ENCODE measurements around the gene CERS1. TPM values are rescaled to one million over a fixed set of nuclear protein-coding genes. Genes with fewer than 3 reads are reported as not detected.
A peak's percentile ranks its signal among the peaks of the same experiment; 100 is the strongest.

CERS1 gene
- total RNA-seq, 1 donor from 2014 or later: not detected

DNA sequence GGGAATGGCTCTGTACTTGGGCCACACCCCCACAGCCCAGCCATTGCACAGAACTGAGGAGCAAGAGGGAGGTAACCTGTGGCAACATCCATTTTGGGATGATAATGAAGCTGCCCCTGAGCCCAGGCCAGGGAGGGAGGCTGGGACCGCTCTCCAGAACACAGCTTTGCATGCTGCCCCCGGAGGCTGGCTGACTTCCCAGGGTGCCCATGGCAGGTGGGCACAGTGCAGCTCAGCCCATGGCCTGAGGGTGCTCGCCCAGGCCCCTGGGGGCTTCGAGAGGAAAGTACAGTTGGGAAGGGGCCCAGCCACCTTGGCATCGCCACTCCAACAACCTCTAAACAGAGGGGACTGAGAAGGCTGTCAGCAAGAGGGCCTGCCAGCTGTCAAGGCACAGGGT is 17.5 kb upstream of the CERS1 start:
- Histone ChIP-seq H3K27me3 (ENCODE audit: low read depth) (no peaks in the 10 kb centered on the region), H3K4me1 (peaks cover 23% of the 10 kb centered on the region), H3K4me3 (no peak overlapping the region), H3K27ac (no peak overlapping the region), H3K36me3 (peaks cover 68% of the 10 kb centered on the region), H3K9me3 (no peaks in the 10 kb centered on the region)
- no peak for ATAC-seq
- TF ChIP-seq, protein P1, sequence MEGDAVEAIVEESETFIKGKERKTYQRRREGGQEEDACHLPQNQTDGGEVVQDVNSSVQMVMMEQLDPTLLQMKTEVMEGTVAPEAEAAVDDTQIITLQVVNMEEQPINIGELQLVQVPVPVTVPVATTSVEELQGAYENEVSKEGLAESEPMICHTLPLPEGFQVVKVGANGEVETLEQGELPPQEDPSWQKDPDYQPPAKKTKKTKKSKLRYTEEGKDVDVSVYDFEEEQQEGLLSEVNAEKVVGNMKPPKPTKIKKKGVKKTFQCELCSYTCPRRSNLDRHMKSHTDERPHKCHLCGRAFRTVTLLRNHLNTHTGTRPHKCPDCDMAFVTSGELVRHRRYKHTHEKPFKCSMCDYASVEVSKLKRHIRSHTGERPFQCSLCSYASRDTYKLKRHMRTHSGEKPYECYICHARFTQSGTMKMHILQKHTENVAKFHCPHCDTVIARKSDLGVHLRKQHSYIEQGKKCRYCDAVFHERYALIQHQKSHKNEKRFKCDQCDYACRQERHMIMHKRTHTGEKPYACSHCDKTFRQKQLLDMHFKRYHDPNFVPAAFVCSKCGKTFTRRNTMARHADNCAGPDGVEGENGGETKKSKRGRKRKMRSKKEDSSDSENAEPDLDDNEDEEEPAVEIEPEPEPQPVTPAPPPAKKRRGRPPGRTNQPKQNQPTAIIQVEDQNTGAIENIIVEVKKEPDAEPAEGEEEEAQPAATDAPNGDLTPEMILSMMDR (IDR thresholded peaks at IDR 0.05): no peak
- no peak for DNase-seq
- intact Hi-C loops (cut with DNase I): no loop called here

DNA sequence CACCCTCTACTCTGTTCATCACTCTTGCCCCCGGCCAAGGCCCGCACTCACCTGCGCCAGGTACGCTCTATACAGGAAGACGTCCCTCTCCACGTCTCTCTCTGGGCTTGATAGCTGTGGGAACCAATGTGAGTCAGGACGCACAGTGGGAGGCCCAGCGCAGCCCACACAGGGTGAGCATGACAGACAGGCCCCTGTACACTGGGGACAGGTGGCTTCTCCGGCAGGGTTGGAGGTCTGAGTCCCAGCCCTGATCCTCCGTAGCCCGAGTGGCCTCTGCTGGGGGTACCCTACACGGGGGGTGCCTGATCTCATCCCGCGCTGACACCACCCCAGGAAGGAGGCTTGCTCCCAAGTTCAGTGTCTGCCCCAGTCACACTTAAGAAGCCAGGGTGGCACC is 17.0 kb upstream of the CERS1 start:
- DNase-seq: no peak
- peaks cover 72% of the 10 kb centered on the region for H3K36me3 ChIP-seq

DNA sequence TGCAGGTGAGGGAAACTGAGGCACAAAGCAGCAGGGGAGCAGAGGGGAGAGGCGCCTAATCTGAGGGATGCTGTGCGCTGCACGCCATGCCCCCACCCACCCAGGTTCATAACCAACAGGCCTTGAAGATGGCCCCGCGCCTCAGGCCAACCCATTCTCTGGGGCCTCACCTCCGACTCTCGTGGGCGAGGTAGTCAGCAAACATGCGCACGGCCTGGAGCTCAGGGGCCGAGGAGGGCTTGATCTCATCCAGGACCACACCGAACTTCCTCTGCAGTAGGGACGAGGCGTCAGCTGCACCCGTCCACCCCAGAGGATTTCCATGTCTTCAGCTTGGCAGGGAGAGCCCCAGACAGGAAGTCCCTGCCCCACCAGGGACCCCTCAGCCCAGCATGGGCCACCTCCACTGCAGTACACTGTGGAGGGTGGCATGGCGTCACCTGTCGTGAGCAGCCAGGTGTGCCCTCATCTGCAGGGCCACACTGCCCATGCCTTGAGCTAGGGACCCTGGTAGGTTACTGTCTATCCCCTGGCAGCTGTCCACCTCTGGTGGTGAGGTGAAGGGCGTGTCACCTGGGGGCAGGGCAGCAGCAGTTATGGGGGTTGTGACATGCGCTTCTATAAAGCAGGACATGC is 15.0 kb upstream of the CERS1 start:
- TF ChIP-seq, protein P1 (IDR thresholded peaks at IDR 0.05): no peak
- peaks cover 93% of the 10 kb centered on the region for H3K36me3 ChIP-seq
- intact Hi-C loops (cut with DNase I): no loop called here

More for the DNA sequence above, 17.0 kb upstream of the CERS1 start:
- Histone ChIP-seq H3K27ac (no peak overlapping the region), H3K9me3 (no peaks in the 10 kb centered on the region), H3K4me1 (peaks cover 18% of the 10 kb centered on the region), H3K4me3 (no peak overlapping the region), H3K27me3 (ENCODE audit: low read depth) (no peaks in the 10 kb centered on the region)
- TF ChIP-seq, protein P1 (IDR thresholded peaks at IDR 0.05): no peak
- intact Hi-C loops (cut with DNase I): no loop called here
- peak in 1 of 2 donors; percentile 9 for ATAC-seq

DNA sequence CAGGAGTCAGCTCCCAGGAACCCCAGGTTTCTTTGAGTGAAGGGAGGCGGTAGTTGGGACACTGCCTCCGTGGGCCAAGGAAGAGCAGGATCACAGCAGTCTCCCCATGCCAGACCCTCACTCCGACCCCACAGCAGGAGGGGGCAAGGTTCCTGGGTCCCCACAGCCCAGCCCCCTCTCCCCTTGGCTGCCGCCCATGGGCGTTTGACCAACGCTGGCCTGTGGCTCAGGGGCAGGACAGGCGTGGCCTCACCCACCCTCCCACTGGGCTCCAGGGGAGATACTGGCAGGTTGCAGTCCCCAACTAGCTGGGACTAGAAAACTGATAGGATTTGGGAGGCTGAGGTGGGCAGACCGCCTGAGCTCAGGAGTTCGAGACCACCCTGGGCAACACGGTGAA is 14.1 kb upstream of the CERS1 start:
- Histone ChIP-seq H3K4me1 (no peaks in the 10 kb centered on the region), H3K9me3 (no peaks in the 10 kb centered on the region), H3K4me3 (no peak overlapping the region), H3K27ac (no peak overlapping the region), H3K27me3 (ENCODE audit: low read depth) (no peaks in the 10 kb centered on the region), H3K36me3 (peaks cover 93% of the 10 kb centered on the region)
- ATAC-seq: no peak
- intact Hi-C loops (cut with DNase I): no loop called here
- TF ChIP-seq, protein P1 (IDR thresholded peaks at IDR 0.05): no peak
- no peak for DNase-seq

More for the DNA sequence above, 15.0 kb upstream of the CERS1 start:
- ATAC-seq (no peak), DNase-seq (no peak)
- H3K4me3 ChIP-seq: no peak overlapping the region
- no peaks in the 10 kb centered on the region for H3K27me3 ChIP-seq (ENCODE audit: low read depth)
- peaks cover 8% of the 10 kb centered on the region for H3K4me1 ChIP-seq
- no peaks in the 10 kb centered on the region for H3K9me3 ChIP-seq
- no peak overlapping the region for H3K27ac ChIP-seq

DNA sequence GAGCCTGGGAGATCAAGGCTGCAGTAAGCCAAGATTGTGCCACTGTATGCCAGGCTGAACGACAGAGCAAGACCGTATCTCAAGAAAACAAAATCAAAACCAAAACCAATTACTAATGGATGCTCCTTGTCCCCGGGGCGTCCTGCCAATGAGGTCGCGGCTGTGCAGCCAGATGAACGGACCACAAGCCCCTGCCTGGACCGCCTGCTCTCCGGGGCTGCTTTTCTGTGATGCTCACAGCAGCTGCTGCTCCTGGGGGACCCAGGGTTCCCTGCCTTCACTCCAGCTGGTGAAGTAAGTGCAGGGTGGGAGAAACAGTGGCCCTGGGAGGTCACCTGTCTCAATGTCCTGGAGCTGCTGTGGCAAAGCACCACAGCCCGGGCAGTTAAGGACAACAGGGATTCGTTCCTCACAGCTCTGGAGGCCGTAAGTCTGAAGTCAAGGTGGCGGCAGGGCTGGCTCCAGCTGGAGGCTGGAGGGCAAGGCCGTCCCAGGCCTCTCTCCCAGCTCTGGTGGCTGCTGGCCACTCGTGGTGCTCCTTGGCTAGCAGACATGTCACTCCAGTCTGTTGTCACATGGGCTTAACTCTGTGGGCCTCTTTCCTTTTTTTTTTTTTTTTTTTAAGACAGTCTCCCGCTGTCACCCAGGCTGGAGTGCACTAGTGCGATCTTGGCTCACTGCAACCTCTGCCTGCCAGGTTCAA is 13.1 kb upstream of the CERS1 start:
- Histone ChIP-seq H3K27ac (no peak overlapping the region), H3K36me3 (peaks cover 93% of the 10 kb centered on the region), H3K4me1 (no peaks in the 10 kb centered on the region), H3K9me3 (no peaks in the 10 kb centered on the region), H3K27me3 (ENCODE audit: low read depth) (no peaks in the 10 kb centered on the region), H3K4me3 (no peak overlapping the region)
- intact Hi-C loops (cut with DNase I): no loop called here
- ATAC-seq: no peak
- DNase-seq: no peak
- TF ChIP-seq, protein P1 (IDR thresholded peaks at IDR 0.05): no peak
